Measurements from ENCODE around the gene GPR137. TPM values are rescaled to one million over a fixed set of nuclear protein-coding genes. Genes with fewer than 3 reads are reported as not detected.

GPR137 gene
- total and polyA plus RNA-seq, 9 of the 15 experiments (the other 6 are each of a cell fraction or from before 2014, with no cell fraction given), result 0.32 to 26.7 (median 10.7) TPM

DNA sequence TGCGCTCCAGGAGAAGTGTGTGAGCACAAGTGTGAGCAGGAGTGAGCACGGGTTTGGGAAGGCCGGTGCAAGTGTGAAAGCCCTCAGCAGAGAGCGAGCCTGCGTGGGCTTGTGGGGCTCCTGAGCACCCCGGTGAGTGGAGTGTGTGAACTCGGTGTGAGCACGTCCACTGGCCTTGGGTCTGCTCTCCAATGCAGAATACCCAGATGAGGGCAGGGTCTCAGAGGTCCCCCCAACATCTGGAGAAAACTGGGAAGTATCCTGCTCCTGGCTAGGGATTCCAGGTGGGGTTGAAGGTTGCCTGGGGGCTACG, 20.9 kb downstream of the GPR137 start (continued):
- TF ChIP-seq RBM22 (IDR thresholded peaks at IDR 0.05; ENCODE audit: low read depth, low read length, poor library complexity, severe bottlenecking) (peak; percentile 3), ELF4 (CRISPR knock-in tag; IDR thresholded peaks at IDR 0.05) (0 out of 2 replicates have a peak, but pooled peaks have one; percentile 55)

DNA sequence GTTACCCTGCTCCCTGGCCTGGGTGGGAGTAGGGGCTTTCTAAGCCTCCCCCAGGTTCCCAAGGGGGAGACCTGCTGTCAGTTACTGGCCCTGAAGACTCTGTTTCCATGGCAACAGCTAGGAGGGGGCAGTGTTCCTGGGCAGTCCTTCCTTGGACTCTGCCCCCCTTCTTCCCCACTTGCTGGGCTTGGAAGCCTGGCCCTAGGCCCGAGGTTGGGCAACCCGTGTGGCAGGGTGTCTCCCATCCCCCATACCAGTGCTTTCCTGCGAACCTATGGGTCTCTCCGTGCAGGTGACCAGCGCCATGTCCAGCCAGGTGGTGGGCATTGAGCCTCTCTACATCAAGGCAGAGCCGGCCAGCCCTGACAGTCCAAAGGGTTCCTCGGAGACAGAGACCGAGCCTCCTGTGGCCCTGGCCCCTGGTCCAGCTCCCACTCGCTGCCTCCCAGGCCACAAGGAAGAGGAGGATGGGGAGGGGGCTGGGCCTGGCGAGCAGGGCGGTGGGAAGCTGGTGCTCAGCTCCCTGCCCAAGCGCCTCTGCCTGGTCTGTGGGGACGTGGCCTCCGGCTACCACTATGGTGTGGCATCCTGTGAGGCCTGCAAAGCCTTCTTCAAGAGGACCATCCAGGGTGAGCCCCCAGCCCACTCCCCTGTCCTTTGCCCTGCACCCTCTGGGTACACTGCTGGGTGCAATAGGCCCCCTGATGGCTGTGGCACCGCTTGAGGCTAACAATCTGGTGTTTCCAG, 21.4 kb downstream of the GPR137 start:
- H3K27me3 ChIP-seq (ENCODE audit: control insufficient read depth in 2 of 2, insufficient read depth in 2 of 2, low read length in 2 of 2), result no peaks in the 10 kb centered on the region
- no peak overlapping the region for H2AFZ ChIP-seq (ENCODE audit: low read depth, low read length)
- H3K4me3 ChIP-seq, result peak overlapping the region; percentile 93
- in situ Hi-C loops (cut with MboI) (no loop called here), intact Hi-C loops (cut with micrococcal nuclease) (loop anchor here (10.0 kb wide), 2 partner anchors 62 to 472 kb away; partner anchors contain the start of genes FKBP2, MARK2 and PPP1R14B)
- no peaks in the 10 kb centered on the region for H3K9me3 ChIP-seq (replicated peaks; ENCODE audit: control insufficient read depth, insufficient read depth, low read depth, low read length)
- no peaks in the 10 kb centered on the region; the same call in 1 of the 2 replicates for H4K20me1 ChIP-seq (replicated peaks; ENCODE audit: control insufficient read depth, insufficient read depth, low read length)
- ATAC-seq (no peak), FAIRE-seq (no peak), DNase-seq (ENCODE audit: extremely low read depth in 1 of 4, low spot score in 3 of 4) (peak in 2 of 4 experiments; percentile 50 to 51)
- peaks cover 5% of the 10 kb centered on the region for H3K9me1 ChIP-seq (ENCODE audit: control insufficient read depth, insufficient read depth, low read length)
- peaks cover 50% of the 10 kb centered on the region for H3K79me2 ChIP-seq (ENCODE audit: control insufficient read depth, insufficient read depth, low read length)
- H3K36me3 ChIP-seq (ENCODE audit: control insufficient read depth, insufficient read depth, low read length), result peaks cover 33% of the 10 kb centered on the region; the same call in 2 of the 3 replicates
- H3K4me1 ChIP-seq (replicated peaks in 1 of 2; ENCODE audit: control insufficient read depth in 2 of 2, insufficient read depth in 2 of 2, low read length in 2 of 2), result peaks cover 29 to 39% of the 10 kb centered on the region in 2 experiments
- POLR2A ChIA-PET, result interaction anchor here (0.6 kb wide), 1 partner anchor 81 kb away, joined by 3 read pairs; the partner anchor contains the start of genes NUDT22 and TRPT1
- WGBS (ENCODE audit: insufficient coverage, low coverage, missing lambda C conversion rate), result 78% methylated on average over 14 of the region's 15 CpGs
- CTCF ChIA-PET (ENCODE audit: low intra/inter-chr PET ratio), result no interaction called here
- peak overlapping the region; percentile 100 for H3K4me2 ChIP-seq (ENCODE audit: insufficient read depth, low read length)
- peak overlapping the region; percentile 96 for H3K27ac ChIP-seq (ENCODE audit: extremely low read depth, low read depth, low read length)
- no TSS peak for BruUV-seq (replicated peaks)
- peak overlapping the region; percentile 90 to 98 for H3K9ac ChIP-seq (ENCODE audit: insufficient read depth in 1 of 2, low read depth in 2 of 2, low read length in 2 of 2)
- TF ChIP-seq CBX8 (IDR thresholded peaks at IDR 0.05; ENCODE audit: borderline replicate concordance, extremely low read depth, low read depth, low read length, poor library complexity, severe bottlenecking) (no peak), ZBTB7A (IDR thresholded peaks at IDR 0.05; ENCODE audit: borderline replicate concordance, control insufficient read depth, low read depth, low read length) (peak; percentile 59; the same call in 1 of the 2 replicates), POLR2A (conservative IDR thresholded peaks at IDR 0.05) (no peak), U2AF2 (optimal IDR thresholded peaks at IDR 0.05; ENCODE audit: low read depth, low read length) (no peak), ZNF212 (CRISPR knock-in tag; IDR thresholded peaks at IDR 0.05) (no peak), RBM22 (IDR thresholded peaks at IDR 0.05; ENCODE audit: low read depth, low read length, poor library complexity, severe bottlenecking) (peak; percentile 7), ARID2 (IDR thresholded peaks at IDR 0.05) (no peak), TSC22D4 (tag; IDR thresholded peaks at IDR 0.05) (no peak), ZNF347 (CRISPR knock-in tag; IDR thresholded peaks at IDR 0.05; ENCODE audit: low read depth) (no peak), RFX1 (IDR thresholded peaks at IDR 0.05) (peak; percentile 95)
- TF ChIP-seq, protein P1, sequence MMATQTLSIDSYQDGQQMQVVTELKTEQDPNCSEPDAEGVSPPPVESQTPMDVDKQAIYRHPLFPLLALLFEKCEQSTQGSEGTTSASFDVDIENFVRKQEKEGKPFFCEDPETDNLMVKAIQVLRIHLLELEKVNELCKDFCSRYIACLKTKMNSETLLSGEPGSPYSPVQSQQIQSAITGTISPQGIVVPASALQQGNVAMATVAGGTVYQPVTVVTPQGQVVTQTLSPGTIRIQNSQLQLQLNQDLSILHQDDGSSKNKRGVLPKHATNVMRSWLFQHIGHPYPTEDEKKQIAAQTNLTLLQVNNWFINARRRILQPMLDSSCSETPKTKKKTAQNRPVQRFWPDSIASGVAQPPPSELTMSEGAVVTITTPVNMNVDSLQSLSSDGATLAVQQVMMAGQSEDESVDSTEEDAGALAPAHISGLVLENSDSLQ (IDR thresholded peaks at IDR 0.05), result peak; percentile 22; the same call in 1 of the 2 replicates
- TF ChIP-seq, protein P2, sequence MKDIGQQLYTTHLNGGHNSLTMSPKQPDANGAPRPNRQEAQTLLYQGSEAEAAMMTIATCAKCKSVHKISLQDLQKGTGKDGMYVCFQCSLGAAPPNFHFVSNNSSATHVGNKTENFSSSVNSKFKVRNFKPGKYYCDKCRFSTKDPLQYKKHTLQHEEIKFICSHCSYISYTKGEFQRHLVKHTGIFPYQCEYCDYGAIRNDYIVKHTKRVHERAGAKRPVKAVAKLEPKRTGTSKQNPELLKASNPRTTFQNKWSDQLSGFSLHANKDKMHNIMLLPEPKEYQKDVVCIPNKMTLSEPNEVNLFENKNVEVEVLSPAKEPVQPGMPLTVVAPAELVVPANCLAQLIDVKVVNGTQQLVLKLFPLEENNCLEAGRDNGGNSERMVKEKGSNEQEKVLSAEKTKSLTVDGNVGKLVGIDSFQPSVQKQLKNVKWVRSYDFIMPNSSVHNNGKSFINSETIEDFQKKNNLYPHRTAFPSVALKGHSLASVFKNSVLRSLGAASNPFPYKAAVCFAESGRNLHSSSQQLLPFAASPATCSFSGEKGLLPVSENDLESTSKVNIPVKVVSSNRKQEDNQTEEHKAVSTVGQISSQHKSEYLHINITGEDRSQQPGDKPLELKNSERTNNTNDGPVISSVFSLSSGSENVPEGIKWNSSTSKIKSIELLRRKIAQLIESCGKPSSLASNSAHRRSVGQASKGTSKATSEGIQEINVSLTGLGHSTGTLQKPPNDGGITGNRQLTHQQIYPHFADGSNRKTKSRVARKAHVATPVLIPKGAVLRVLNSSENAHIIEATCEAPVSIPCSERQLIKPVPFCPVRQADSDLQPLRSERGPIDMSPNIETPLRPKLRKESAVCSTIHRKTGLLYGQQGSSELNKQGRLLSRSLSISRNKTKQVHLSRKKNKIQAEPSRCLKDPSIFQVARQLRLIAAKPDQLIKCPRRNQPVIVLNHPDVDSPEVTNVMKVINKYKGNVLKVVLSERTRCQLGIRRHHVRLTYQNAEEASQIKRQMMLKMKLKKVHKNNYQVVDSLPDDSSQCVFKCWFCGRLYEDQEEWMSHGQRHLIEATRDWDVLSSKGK (CRISPR knock-in tag; IDR thresholded peaks at IDR 0.05), result no peak
- TF ChIP-seq, protein P3, sequence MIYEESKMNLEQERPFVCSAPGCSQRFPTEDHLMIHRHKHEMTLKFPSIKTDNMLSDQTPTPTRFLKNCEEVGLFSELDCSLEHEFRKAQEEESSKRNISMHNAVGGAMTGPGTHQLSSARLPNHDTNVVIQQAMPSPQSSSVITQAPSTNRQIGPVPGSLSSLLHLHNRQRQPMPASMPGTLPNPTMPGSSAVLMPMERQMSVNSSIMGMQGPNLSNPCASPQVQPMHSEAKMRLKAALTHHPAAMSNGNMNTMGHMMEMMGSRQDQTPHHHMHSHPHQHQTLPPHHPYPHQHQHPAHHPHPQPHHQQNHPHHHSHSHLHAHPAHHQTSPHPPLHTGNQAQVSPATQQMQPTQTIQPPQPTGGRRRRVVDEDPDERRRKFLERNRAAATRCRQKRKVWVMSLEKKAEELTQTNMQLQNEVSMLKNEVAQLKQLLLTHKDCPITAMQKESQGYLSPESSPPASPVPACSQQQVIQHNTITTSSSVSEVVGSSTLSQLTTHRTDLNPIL (CRISPR knock-in tag; IDR thresholded peaks at IDR 0.05), result no peak
